Measurements from ENCODE around the gene EID2B. TPM values are rescaled to one million over a fixed set of nuclear protein-coding genes. Genes with fewer than 3 reads are reported as not detected.

EID2B gene
- total and polyA plus RNA-seq, 2 of the 8 experiments (the other 6 are each of a cell fraction or from before 2014, with no cell fraction given) = 2.1 to 2.4 TPM

DNA sequence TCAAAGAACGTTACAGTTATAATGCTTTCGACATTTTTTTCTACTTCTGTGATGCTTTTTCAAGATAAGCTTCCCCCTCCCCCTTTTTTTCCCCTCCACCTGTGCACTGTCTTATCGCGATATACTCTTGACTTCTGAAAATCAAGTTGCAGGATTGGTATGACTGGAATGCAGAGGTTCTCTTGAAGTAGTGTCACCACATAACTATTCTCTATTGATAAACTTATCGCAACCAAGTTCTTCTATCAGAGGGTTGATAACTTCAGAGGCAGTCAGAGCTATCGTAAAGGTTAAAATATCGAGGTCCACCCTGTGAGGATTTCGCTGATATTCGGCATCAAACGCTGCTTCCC is 6.5 kb upstream of the EID2B start (continued):
- TF ChIP-seq TCF12 (IDR thresholded peaks at IDR 0.05; ENCODE audit: low read depth, low read length) (no peak), NANOG (IDR thresholded peaks at IDR 0.05; ENCODE audit: insufficient read depth, low read depth, low read length, poor library complexity, severe bottlenecking) (no peak), CTBP2 (IDR thresholded peaks at IDR 0.05; ENCODE audit: borderline replicate concordance, insufficient read depth, insufficient read length, low read length) (no peak), TAF1 (IDR thresholded peaks at IDR 0.05; ENCODE audit: low read depth, low read length) (no peak), SAP30 (IDR thresholded peaks at IDR 0.05; ENCODE audit: insufficient read depth, insufficient replicate concordance, low read length) (no peak), BCL11A (IDR thresholded peaks at IDR 0.05; ENCODE audit: low read depth in 2 of 2, low read length in 2 of 2) (no peak), BRCA1 (IDR thresholded peaks at IDR 0.05; ENCODE audit: low read depth, low read length) (peak; percentile 60)
